HG03432 (cell line): ENCODE results near the gene JAG1.

Source experiments
- ATAC-seq: cut with Tn5 transposase; IDR thresholded peaks from one replicate; pipeline ENCODE4 v1.9.1; 2021; ENCODE audit warnings: mild to moderate bottlenecking, moderate library complexity; ENCODE audit not compliant: unreplicated experiment

Gene JAG1

GRCh38 chr20:10639737-10640556 lies 33.9 kb downstream of the JAG1 start:
- ATAC-seq = no peak

GRCh38 chr20:10639077-10639736 lies 34.6 kb downstream of the JAG1 start:
- no peak for ATAC-seq

- no peak for ATAC-seq
Observed at GRCh38 chr20:10637563-10637962, 36.2 kb downstream of the JAG1 start.

- ATAC-seq = no peak
Observed at GRCh38 chr20:10637031-10637559, 36.7 kb downstream of the JAG1 start.

- ATAC-seq = no peak
Observed at GRCh38 chr20:10636326-10636818, 37.4 kb downstream of the JAG1 start.

- ATAC-seq = no peak
Observed at GRCh38 chr20:10635476-10636208, 38.2 kb downstream of the JAG1 start.

GRCh38 chr20:10634683-10635411 lies 39.0 kb downstream of the JAG1 start:
- ATAC-seq = no peak

GRCh38 chr20:10634211-10634610 lies 39.6 kb downstream of the JAG1 start:
- ATAC-seq = no peak

- ATAC-seq = no peak
Observed at GRCh38 chr20:10633718-10634117, 40.1 kb downstream of the JAG1 start.

- ATAC-seq = no peak
Observed at GRCh38 chr20:10632721-10633509, 40.9 kb downstream of the JAG1 start.

GRCh38 chr20:10631126-10631525 lies 42.7 kb downstream of the JAG1 start:
- no peak for ATAC-seq

GRCh38 chr20:10629946-10630650 lies 43.7 kb downstream of the JAG1 start:
- ATAC-seq = no peak

GRCh38 chr20:10626896-10627295 lies 46.9 kb downstream of the JAG1 start:
- ATAC-seq = no peak

- ATAC-seq = no peak
Observed at GRCh38 chr20:10625641-10626040, 48.2 kb downstream of the JAG1 start.

- ATAC-seq = no peak
Observed at GRCh38 chr20:10622657-10623418, 51.0 kb downstream of the JAG1 start.

- no peak for ATAC-seq
Observed at GRCh38 chr20:10621149-10621548, 52.6 kb downstream of the JAG1 start.

GRCh38 chr20:10619427-10619826 lies 54.4 kb downstream of the JAG1 start:
- ATAC-seq = no peak

- no peak for ATAC-seq
Observed at GRCh38 chr20:10618611-10619245, 55.1 kb downstream of the JAG1 start.
